ENCODE results near the gene ANKRD11.

Gene ANKRD11

DNA sequence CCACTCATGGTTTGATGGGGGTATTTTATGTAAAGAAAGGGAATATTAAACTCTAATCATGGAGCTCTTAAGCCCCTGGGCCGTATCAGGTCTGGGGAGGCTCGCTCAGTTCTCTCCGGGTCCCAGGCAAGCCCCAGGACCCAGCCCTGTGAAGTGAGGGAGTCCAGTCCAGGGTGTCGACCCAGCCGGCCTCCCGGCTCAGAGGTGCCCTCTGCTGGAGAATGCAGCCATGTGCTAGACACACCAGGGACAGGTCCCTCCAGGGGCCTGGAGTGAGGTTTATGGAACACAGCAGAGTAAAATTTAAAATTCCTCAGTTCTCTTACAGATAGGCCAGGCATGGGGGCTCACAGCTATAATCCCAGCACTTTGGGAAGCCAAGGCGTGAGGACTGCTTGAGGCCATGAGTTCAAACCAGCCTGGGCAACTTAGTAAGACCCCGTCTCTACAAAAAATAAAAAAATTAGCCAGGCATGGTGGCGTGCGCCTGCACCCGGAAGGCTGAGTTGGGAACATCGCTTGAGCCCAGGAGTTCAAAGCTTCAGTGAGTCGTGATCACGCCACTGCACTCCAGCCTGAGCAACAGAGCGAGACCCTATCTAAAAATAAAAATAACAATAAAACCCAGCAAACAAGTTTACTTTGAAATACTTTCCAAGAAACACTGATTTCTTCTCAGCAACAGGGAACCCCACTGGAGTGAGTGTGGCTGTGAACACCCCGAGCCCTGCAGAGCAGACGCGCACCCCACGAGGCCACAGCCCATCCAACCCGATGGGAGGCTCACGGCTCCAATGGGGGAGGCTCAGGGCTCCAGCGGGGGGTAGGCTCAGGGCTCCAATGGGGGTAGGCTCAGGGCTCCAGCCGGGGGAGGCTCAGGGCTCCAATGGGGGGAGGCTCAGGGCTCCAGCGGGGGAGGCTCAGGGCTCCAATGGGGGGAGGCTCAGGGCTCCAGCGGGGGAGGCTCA lies 200.6 kb downstream of the ANKRD11 start:
- peak; percentile 38 to 57 (median 42) for DNase-seq (ENCODE audit: low read depth in 4 of 4, low spot score in 1 of 4)

DNA sequence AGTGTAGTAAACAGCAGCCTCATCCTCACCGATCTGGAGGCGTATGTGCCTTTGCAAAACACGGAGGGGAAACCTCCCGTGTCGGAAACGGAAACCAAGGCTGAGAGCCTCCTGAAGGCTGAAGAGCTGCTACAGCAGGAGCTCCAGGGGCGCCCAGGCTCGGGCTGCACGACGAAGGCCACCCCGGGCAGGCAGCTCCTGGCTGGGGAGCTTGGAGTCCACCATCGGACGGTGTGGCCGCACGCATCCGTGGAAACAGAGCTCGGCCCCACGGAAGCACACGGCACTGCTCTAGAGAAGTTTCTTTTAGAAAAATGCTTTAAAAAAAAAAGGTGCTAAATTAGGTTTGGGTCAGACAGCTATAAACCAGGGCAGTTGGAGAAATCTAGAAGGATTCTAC lies 201.4 kb downstream of the ANKRD11 start:
- DNase-seq (ENCODE audit: low read depth in 4 of 4, low spot score in 1 of 4) = no peak

DNA sequence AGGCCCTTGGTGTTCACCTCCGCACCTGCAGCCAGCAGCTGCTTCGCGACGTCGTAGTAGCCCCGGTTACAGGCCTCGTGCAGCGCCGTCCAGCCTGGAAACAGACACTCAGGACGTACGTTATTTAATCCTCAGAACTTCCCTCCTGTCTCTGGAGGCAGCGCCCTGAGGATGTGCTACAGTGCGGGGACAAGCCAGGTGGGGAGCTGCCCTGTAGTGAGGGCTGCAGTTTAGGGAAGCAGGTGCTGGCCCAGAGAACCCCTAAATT lies 201.8 kb downstream of the ANKRD11 start:
- DNase-seq (ENCODE audit: low read depth in 4 of 4, low spot score in 1 of 4) = no peak

DNA sequence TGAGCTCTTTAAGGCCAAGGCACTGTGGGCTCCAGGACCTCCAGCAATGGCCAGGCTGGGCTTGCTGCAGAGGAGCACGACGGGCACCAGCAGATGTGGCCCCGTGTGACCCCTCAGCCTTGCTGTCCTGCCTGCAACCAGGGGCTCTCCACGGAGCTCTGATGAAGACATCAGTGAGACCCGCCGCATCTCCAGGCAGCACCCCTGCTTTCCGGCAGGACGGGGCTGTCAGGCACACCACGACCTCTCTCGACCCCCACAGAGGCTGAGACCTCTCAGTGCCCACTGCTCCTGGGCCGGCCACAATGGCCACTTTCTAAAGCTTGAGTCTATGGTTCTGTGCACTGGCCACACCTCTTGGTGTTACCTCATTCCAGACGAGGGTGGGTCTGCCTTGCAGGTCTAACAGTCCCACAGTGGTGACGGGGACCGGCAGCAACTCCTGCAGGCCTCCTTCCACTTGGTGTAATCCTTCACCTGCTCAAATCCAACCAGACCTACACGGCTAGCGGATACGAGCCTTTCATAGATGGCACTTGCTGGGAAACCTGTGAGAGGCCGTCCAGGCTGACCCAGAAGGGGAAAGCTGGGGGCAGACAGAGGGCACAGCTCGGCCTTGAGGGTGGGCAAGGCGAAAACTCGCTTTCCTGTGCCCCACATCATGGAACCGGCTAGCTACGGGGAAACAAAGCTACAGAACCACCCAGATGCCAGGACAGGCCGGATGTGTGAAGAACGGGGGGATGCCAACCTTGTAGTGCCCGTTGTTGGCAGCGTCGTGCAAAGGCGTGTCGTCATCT lies 202.4 kb downstream of the ANKRD11 start:
- DNase-seq (ENCODE audit: low read depth in 4 of 4, low spot score in 1 of 4) = no peak

DNA sequence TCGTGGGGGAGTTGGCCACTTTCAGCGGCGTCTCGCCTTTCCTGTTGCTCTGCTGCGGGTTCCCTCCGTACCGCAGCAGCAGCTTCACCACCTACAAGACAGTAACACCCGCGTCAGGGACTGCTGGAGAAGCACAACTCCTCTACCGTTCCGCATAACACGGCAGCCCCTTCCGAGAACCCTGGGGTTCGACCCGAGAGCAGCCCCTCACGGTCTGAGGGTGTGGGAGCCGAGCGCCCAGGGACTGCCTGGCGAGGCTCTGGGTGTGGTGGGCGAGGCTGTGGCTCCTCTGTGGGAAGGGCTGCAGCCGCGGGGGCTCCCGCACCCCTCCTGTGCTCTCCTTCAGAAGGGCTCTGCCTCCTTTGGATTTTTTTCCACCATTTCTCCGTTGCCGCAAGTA lies 204.3 kb downstream of the ANKRD11 start:
- no peak for DNase-seq (ENCODE audit: low read depth in 4 of 4, low spot score in 1 of 4)

DNA sequence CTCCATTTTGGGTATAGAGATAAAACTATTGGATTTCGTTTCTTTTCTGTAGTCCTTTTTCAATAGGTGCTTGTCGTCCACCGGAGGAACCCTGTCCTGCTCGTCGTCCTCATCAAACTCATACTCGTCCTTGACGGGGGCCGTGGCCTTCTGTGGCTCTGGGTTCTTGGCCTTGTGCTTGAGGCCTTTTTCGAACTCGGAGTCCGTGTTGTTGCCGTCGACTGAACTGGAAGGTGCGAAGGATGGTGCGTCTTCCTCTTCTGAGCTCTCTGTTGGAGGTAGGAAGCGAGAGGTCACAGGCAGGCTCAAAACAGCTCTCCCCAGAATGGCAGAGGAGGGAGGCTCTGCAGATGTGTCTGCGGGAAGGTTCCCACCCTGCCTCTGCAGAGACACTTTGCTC lies 205.0 kb downstream of the ANKRD11 start:
- DNase-seq (ENCODE audit: low read depth in 4 of 4, low spot score in 1 of 4) = no peak

DNA sequence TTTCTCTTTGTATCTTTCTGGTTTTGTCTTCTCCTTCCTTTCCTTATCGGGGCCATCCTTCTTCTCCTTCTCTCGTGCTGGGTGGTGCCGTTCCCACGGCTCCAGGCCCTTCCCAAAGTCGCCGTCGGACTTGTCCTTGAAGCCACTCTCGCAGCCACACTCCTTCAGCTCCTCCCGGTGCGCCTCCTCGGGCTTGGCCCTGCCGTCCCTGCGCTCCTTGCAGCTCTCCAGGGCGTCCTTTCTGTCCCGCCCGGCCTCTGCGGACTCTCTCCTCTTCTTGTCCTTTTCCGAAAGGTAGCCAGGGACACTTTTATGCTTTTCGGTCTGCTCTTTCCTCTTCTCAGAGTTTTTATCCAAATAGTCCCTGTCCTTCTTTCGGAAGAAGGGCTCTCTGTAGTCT lies 206.9 kb downstream of the ANKRD11 start:
- no peak for DNase-seq (ENCODE audit: low read depth in 4 of 4, low spot score in 1 of 4)

DNA sequence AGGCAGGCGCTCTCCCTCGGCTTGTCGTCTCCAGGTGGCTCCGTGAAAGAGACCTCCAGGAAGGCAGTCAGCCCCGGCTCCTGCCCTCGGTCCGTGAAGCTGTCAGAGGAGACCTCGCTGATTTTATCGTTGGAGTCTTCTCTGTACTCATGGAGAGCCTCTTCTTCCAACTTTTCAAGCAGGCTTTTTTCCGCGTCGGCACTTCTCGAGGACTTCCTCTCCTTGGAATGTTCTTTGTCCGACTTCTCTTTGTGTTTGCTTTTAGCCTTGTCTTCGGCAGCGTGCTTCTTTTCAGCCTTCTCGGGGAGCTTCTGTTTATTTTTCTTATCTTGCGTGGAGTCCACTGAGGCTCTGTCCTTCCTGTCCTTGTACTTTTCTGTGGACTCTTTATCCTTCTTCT lies 207.8 kb downstream of the ANKRD11 start:
- no peak for DNase-seq (ENCODE audit: low read depth in 4 of 4, low spot score in 1 of 4)

DNA sequence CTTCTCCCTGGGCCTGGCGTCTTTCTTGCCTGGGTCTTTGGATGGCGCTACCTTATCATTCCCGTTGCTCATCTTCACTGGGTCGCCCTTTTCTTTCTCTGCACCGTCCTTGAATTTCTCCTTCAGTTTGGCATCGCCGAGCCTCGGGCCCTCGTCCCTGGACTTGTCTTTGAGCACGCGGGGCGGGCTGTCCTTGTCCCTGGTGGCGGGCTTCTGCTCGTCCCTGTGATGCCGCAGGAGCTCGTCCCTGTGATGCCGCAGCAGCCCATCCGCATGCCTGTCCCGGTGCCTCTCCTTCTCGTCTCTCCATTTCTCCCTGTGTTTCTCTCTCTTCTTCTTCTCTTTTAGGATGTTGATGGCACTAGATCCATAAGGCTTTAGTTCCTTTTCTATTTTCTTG lies 208.5 kb downstream of the ANKRD11 start:
- no peak for DNase-seq (ENCODE audit: low read depth in 4 of 4, low spot score in 1 of 4)

DNA sequence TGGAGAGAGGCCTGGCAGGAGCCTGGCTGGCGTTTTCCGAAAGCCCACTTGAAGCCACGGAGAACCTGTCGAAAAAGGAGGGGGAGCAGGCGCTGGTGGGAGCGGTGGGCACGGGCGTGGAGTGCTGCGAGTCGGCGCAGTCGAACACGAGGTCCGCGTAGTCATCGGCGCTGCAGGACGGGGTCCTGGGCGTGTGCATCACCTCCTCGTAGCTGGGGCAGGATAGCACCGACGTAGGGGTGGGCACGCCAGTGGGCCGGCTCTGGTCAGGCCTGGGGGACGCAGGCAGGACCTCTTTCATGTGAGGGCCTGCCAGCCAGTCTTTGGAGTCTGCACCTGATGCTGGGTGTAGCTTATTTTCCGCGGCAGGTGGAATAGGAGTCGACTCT lies 209.2 kb downstream of the ANKRD11 start:
- no peak for DNase-seq (ENCODE audit: low read depth in 4 of 4, low spot score in 1 of 4)

DNA sequence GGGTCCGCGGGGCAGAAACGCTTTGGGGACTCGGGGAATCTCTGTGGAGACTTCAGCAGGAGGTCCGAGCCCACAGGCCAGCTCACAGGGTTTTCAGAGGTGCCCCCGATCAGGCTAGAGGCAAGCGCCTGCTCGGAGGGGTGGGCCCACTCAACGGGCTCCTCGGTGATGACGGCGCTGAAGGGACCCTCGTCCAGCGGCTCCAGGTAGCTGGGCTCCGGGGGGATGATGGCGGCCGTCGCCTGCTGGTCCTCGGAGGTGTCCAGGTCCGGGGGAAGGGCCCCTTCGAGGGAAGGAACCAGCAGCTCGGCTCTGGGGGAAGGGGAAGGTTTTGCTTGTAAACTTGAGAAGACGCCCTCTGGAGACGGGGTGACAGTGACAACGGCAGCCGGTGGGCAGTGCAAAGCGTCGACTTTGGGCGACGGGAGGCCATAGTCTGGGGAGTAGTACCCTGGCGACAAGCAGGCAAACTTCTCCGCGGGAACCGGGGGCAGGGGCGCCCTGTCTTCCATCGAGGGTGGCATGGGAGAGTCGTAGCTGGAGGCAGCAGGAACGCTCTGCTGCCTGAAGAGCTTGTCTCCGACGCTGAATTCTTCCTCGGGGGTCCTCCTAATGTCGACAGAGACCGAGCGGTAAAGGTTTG lies 209.7 kb downstream of the ANKRD11 start:
- DNase-seq (ENCODE audit: low read depth in 4 of 4, low spot score in 1 of 4) = no peak

DNA sequence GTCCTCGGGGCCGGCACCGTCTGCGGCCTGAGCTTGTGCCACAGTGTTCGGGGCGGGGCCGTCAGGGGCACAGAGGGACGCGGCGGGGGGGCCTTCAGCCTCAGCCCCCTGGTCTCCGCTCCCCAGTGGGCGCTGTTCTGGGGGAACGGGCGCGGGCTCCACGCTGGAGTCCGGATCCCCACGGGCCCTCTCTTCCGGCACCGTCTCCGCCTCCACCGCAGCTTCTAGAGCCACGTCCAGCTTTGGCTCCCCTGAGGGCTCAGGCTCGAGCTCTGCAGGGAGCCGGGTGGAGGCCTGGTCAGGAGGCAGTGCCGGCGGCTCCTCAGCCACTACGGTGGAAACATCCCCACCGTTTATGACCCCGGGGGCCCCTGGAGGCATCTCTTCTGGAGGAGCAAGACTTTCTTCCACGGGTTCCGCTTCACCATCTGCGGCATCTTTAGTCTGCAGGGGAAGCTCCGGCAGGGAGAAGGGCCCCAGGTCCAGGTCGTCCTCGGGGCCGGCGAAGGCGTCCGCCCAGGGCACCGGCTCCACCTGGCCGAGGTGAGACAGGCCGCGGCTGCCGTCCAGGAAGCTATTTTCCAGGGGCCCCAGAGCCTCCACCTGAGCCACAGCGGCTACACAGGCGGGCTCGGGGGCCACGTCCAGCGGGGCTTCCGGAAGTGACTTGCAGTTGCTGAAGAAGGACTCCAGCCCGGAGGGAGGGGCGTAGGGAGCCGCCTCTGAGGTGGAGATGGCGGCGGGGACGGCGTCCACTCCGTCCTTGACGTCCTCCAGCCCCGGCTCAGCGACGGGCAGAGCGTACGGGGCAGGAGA lies 210.5 kb downstream of the ANKRD11 start:
- no peak for DNase-seq (ENCODE audit: low read depth in 4 of 4, low spot score in 1 of 4)

DNA sequence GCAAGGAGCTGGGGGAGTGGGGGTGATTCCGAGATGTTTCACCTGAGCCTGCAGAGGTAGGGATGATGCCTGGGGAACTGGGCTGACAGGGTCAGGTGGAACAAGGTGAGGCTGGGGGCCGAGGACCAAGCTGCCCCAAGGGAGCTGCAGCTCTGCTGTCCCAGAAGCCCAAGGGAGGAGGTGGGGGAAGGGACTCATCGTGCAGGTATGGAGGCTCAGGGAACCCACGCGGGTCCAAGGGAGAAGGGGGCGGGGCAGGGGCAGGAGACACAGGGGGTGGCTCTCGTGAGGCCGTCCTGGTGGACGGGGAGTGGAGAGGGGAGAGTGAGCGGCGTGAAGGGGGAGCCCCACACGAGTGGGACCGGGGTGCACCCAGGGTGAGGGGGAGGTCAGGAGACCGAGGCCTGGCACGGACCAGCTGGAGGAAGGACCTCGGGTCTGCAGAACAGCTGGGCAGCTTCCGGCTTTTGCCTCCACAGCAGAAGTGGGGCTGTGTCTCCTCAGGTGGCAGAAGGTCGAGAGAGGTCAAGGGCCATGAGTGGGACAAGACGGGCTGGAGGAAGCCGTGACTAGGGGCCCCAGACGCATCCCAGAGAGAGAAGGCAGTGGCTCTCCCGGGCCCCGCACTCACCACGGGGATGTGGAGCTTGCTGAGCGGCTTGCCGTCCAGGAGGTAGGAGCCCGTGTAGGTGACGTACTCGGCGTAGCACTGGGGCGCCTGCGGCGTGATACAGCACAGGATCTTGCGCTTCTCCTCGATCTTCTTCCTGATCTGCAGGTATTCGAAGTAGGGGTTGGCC lies 211.7 kb downstream of the ANKRD11 start:
- DNase-seq (ENCODE audit: low read depth in 4 of 4, low spot score in 1 of 4) = no peak

DNA sequence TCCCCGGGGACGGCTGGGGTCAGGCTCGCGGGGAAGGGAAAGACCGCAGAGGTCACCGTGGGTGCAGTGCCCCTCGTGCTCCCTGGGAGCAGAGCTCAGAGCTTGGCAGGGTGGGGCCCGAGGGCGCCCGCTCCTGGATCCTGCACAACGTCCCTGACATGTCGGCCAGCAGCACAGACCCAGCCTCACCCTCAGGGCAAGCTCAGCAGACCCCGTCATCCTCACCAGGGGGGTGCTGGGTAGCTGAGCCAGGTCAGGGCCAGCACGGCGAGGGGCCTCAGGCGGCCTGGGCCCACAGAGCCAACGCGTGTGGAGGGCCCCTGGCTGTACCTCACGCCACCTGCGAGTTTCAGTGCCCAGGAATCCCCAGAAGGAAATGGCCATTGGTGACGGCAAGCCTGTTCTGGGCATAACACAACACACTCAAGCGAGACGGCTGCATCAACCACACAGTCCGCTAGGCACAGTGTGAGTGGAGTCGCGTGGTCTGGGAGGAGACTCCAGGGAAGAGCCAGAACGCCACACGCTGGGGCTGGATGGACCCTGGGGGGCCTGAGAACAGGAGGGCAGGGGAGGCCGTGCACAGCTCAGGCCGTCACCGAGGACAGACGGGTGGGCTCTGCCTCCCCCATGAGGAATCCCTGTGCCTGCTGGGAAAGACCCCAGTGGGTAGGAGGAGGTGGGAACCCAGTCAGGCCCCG lies 212.6 kb downstream of the ANKRD11 start:
- no peak for DNase-seq (ENCODE audit: low read depth in 4 of 4, low spot score in 1 of 4)

DNA sequence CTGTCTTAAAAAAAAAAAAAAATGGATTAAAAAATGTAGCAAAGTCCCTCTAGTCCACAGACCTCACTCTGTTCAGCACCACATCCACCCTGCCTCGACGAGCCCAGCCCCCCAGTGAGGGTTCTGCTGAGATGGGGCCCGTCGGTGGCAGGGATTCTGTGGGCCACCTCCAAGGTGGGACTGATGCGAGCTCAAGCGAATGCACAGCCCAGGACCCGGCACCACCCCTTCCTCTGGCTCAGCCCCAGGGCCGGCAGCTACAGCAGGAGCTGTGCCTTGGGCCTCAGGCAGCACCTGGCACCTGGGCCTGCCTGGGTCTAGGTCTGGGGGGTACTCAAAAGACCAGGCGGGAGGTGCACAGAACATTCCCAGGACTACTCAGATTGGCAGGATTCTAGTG lies 213.3 kb downstream of the ANKRD11 start:
- DNase-seq (ENCODE audit: low read depth in 4 of 4, low spot score in 1 of 4) = no peak

DNA sequence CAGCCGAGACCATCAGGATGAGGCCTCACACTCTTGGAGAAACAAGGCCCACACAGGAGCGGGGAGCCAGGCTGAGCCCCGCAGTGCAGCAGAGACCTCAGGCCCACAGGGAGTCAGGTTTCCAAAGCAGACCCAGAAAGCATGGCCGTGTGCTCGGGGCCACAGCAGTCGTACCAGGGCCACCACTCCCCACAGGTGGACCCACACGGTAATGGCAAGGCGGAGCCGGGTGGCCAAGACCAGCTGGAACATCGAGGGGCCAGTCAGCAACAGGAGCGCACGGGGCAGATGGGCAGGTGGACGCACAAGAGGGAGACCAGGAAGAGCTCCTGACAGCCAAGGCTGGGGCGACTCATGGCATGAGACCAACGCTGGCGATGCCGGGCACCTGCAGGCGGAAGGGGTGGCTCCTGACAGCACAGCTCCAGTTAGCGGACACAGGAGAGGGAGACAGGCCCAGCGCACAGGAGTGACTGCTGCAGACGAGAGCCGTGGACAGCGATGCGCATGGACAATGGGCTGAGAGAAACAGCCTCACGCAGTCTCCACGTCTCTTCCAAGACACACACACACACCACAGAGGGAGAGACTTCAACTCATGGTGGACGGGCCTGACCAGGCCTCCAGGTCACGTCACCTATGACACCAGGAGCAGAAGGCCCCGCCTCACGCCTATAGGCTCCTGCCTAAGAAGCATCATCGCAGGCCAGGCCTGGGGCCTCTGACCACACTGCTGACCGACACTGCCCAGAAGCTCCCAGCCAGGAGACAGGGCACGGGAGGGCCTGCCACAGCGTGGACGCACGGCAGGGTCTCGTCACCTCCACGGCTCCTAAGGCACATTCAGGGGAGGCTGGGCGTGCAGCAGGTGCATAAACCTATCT lies 214.3 kb downstream of the ANKRD11 start:
- DNase-seq (ENCODE audit: low read depth in 4 of 4, low spot score in 1 of 4) = no peak

DNA sequence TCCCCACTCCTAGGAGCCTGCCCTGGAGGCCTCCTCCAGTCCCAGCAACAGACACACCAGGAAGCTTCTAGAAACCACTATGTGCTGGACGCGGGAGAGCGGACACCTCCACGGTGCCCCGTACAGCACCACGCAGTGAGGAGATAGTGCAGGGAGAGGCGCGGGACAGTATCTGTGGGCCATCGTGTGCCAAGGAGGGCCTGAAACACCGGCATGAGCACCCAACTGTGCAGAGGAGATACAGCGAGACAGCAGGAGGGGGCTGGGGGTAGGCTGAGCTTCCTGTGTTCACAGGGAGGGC lies 215.1 kb downstream of the ANKRD11 start:
- DNase-seq (ENCODE audit: low read depth in 4 of 4, low spot score in 1 of 4) = no peak

DNA sequence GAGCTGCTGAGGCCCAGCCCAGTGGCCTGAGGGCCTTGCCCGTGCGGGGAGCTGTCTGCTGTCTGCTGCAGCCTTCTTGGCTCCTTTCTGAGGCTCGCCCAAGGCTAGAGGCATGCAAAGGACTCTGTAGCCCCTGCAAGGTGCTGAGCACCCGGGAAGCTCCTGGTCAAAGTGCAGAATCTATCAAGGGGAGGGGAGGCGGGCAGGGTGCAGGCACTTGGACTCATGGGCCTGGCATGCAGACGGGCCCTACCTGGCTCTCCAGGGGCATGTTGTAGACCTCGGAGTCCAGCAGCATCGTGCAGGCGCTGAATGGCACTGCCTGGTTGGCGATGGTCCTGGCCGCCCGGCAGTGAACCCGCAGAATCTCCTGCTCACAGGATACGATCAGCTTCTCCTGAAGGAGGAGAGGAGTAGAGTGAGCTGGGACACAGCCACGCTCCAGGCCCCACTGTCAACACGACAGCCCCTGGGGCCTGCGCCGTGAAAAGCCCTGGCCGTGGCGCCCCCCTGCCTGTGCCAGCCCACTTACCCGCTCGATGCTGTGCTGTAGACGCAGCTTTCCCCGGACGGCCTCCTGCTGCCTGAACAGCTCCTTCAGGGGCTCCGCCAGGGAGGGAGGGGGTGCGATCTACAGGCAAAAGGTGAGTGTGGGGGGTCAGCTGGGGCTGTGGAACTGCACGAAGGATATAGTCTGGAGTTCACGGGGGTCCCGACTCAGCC lies 215.6 kb downstream of the ANKRD11 start:
- DNase-seq (ENCODE audit: low read depth in 4 of 4, low spot score in 1 of 4) = no peak

All from stimulated activated CD4-positive, alpha-beta T cell treated with anti-CD3 and anti-CD28 coated beads, Interleukin-1b, Interleukin-23, amount 100 ng/mL, for 24 hours (primary cell).